ENCODE results near the gene GGA3. TPM values are rescaled to one million over a fixed set of nuclear protein-coding genes. Genes with fewer than 3 reads are reported as not detected.
"Not testable (repeated sequence)": the region's sequence is repeated elsewhere in the genome, so short reads cannot be mapped to it uniquely, and the experiment has no call there.

Gene GGA3
- total RNA-seq, 4 donors from 2014 or later = 23.9 to 39.2 (median 29.8) TPM

GRCh38 chr17:75263055-75263454 lies 1.6 kb upstream of the GGA3 start:
- 91 to 94% methylated on average over 4 of the region's 4 CpGs for WGBS, 2 donors
- peak overlapping the region in 2 of 4 donors; percentile 94 to 97 for H3K27ac ChIP-seq

DNA sequence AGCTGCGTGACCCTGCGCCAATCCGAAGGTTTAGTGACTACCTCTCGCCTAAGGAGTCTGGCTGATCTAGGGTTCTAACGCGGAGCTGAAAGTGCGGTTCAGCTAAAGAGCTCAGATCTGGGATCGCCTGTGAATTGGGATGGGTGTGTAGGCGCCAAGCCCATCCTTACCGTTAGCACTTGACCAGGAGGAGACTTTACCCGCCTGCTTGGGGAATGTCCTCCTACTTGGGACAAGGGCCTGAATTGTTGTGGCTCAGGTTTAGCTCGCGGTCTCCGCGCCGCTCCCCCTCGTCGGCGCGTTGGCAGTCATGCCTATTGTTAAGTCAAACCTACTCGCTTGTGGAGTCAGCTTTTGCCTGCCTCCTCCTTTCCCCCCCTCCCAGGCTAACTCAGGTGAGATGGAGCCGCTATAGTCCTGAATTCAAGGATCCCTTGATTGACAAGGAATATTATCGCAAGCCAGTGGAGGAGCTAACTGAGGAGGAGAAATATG lies 753 bp upstream of the GGA3 start:
- Histone ChIP-seq H3K4me1 (peaks cover 17 to 60% (median 30%) of the 10 kb centered on the region in 3 donors), H3K9me3 (no peaks in the 10 kb centered on the region), H3K4me3 (peak overlapping the region; percentile 76 to 98 (median 92)), H3K27me3 (no peaks in the 10 kb centered on the region), H3K27ac (peak overlapping the region; percentile 94 to 97 (median 96)), H3K36me3 (peaks cover 0 to 42% (median 17%) of the 10 kb centered on the region in 3 donors)
- WGBS, 2 donors = 1% methylated on average over 11 to 15 of the region's 23 CpGs
- intact Hi-C loops (cut with DNase I) = no loop called here
- DNase-seq = no peak
- TF ChIP-seq, protein P1, sequence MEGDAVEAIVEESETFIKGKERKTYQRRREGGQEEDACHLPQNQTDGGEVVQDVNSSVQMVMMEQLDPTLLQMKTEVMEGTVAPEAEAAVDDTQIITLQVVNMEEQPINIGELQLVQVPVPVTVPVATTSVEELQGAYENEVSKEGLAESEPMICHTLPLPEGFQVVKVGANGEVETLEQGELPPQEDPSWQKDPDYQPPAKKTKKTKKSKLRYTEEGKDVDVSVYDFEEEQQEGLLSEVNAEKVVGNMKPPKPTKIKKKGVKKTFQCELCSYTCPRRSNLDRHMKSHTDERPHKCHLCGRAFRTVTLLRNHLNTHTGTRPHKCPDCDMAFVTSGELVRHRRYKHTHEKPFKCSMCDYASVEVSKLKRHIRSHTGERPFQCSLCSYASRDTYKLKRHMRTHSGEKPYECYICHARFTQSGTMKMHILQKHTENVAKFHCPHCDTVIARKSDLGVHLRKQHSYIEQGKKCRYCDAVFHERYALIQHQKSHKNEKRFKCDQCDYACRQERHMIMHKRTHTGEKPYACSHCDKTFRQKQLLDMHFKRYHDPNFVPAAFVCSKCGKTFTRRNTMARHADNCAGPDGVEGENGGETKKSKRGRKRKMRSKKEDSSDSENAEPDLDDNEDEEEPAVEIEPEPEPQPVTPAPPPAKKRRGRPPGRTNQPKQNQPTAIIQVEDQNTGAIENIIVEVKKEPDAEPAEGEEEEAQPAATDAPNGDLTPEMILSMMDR (IDR thresholded peaks at IDR 0.05) = no peak
- no peak for TF ChIP-seq POLR2A (IDR thresholded peaks at IDR 0.05)

More at GRCh38 chr17:75263055-75263454, 1.6 kb upstream of the GGA3 start:
- Histone ChIP-seq H3K4me3 (no peak overlapping the region), H3K9me3 (no peaks in the 10 kb centered on the region), H3K27me3 (no peaks in the 10 kb centered on the region), H3K4me1 (peaks cover 17 to 60% (median 29%) of the 10 kb centered on the region in 3 donors), H3K36me3 (peaks cover 0 to 49% (median 17%) of the 10 kb centered on the region in 3 donors)
- no peak for TF ChIP-seq POLR2A (IDR thresholded peaks at IDR 0.05)
- TF ChIP-seq, protein P1 (IDR thresholded peaks at IDR 0.05) = no peak
- DNase-seq = no peak
- intact Hi-C loops (cut with DNase I) = no loop called here

DNA sequence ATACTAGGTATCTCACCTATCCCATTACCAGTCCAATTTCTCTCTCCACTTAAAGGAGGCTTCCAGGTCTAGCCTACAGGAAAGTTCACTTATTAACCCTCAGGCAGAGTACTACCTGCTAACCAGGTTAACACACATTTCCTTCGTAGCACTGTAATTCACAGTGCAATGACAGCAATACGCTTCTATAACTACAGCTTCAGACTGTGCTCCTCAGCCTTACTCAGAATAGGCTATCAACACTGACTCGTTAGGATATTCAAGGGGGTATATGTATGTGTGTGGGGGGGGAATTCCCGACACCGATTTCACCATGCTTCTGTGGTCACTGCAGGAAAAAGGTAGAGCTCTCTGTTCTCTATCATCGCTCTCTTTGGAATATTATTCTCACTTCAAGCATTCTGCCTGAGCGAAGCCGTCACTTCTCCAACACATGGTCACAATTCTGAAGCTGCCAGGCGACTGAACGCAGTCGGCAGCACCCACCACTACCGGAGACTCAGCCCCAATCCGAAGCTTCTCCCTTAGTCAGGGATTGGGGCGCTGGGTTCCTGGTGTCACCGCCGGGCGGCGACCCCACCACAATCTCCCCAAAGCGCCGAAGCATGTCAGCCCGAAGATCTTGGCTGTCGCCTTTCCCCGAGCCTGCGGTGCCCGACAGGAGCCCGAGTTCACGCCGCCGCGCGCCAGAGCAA lies 618 bp downstream of the GGA3 start:
- TF ChIP-seq POLR2A (IDR thresholded peaks at IDR 0.05) = no peak
- TF ChIP-seq, protein P1 (IDR thresholded peaks at IDR 0.05) = no peak
- WGBS, 2 donors = 4% methylated on average over 8 to 14 of the region's 31 CpGs
- H3K27ac ChIP-seq = peak overlapping the region; percentile 94 to 97 (median 96)
- DNase-seq = no peak
- no peaks in the 10 kb centered on the region for H3K9me3 ChIP-seq
- intact Hi-C loops (cut with DNase I) = no loop called here
- peaks cover 17 to 63% (median 30%) of the 10 kb centered on the region in 3 donors for H3K4me1 ChIP-seq
- H3K27me3 ChIP-seq = no peaks in the 10 kb centered on the region
- peak overlapping the region; percentile 76 to 98 (median 92) for H3K4me3 ChIP-seq
- peaks cover 0 to 29% (median 11%) of the 10 kb centered on the region in 3 donors for H3K36me3 ChIP-seq

GRCh38 chr17:75257228-75257627 lies 4.2 kb downstream of the GGA3 start:
- H3K9me3 ChIP-seq; DNase-seq; H3K36me3 ChIP-seq; H3K27me3 ChIP-seq; H3K4me3 ChIP-seq; intact Hi-C loops (cut with DNase I): not testable (repeated sequence)
- Histone ChIP-seq H3K4me1 (peaks cover 10 to 57% (median 22%) of the 10 kb centered on the region in 3 donors), H3K27ac (peak overlapping the region in 1 of 4 donors; percentile 9)
- WGBS, 2 donors = 43% methylated on average over 2 of the region's 2 CpGs

GRCh38 chr17:75255954-75256698 lies 5.3 kb downstream of the GGA3 start:
- WGBS, 2 donors = 50 to 56% methylated on average over 11 of the region's 11 CpGs

More at GRCh38 chr17:75255954-75256698, 5.3 kb downstream of the GGA3 start:
- H3K9me3 ChIP-seq; intact Hi-C loops (cut with DNase I); H3K27me3 ChIP-seq; DNase-seq; H3K36me3 ChIP-seq: not testable (repeated sequence)
- H3K27ac ChIP-seq = peak overlapping the region; percentile 39 to 64 (median 54)
- peaks cover 10 to 64% (median 22%) of the 10 kb centered on the region in 3 donors for H3K4me1 ChIP-seq
- H3K4me3 ChIP-seq = peak overlapping the region in 1 of 4 donors; percentile 12
